Activated CD8-positive, alpha-beta memory T cell treated with anti-CD3 and anti-CD28 coated beads, Interleukin-2, amount 50 U/mL, for 4 hours (primary cell): Measurements from ENCODE around the gene YPEL1.

Source experiments
- DNase-seq: peaks from one replicate; pipeline ENCODE4 v3.0.0-alpha.2; 2020

The YPEL1 gene, protein sequence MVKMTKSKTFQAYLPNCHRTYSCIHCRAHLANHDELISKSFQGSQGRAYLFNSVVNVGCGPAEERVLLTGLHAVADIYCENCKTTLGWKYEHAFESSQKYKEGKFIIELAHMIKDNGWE

DNA sequence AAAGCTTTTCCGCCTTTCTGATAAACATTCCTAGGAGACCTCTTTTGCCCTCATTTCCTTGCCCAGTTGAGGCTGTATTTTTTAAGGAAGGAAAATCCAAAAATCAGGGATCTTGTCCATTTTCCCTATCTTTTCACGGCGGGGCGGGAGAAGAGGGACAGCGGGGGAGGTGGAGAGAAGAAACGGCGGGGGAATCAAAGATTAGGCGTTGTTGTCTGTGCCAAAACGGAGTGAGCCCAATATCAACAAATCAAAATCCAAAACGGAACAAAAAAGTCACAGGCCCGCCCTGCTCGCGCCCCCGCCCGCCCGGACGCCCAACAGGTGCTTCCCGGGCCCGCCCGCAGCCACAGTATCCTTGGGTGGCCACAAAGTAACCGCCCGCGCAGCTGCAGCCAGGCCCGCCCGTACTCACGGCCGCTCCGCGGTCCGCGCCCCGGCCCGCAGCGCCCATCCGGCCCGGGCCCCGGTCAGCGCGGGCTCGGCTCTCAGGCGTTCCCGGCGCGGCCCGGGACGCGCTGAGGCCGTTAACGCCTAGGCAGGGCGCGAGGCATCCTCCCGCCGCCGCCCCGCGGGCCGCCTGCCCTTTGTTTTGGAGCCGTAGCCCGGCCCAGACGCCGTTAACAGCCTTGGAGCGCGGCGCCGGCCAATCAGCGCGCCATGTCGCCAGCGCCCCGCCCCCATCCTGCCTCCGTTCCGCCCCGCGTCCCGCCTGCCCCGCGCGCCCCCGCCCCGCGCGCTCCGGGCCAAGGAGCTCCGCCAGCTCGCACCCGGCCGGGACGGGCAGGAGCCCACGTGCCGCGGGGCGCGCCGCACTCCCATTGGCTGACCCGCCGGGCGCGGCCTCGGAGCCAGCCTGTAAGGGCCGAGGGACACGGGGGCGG, at the start of gene YPEL1:
YPEL1 (minus strand) TSS at position 595 of the 884 bp plus-strand sequence. CDS start 25,050 bp downstream, outside the sequence.
- DNase-seq, result peak; percentile 95

DNA sequence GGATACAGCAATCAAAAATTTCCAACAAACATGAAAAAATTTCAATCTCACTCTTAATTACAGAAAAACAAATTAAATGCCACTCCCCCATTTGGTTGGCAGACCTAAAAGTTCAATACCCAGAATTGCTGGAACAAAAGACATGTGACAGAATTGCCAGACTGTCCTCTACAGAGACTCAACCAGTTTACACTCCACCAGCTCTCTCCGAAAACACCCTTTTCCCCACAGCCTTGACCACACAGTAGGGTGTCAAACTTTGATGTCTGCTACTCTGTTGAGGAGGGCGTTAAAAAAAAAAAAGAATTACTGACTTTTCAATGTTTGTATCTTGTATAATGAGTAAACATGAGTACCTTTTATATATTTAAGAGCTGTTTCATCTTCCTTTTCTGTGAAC, 44.7 kb upstream of the YPEL1 start:
- DNase-seq, result no peak

DNA sequence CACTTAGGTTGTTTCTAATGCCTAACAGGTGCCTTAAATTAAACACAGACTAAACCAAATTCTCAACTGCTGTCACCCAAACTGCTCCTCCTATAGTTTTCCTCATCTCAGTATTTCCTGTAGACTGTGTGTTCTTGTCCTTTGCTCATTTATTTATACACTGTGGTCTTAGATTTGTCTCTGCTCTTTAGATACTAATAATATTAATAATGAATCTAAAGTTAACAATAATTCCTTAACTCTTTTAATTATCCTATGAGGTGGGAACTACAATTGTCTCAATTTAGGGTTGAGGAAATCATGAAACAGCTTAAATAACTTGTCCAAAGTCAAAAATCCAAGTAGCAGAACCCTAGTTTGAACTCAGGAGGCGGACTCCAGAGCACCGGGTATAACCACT, 43.9 kb upstream of the YPEL1 start:
- no peak for DNase-seq

DNA sequence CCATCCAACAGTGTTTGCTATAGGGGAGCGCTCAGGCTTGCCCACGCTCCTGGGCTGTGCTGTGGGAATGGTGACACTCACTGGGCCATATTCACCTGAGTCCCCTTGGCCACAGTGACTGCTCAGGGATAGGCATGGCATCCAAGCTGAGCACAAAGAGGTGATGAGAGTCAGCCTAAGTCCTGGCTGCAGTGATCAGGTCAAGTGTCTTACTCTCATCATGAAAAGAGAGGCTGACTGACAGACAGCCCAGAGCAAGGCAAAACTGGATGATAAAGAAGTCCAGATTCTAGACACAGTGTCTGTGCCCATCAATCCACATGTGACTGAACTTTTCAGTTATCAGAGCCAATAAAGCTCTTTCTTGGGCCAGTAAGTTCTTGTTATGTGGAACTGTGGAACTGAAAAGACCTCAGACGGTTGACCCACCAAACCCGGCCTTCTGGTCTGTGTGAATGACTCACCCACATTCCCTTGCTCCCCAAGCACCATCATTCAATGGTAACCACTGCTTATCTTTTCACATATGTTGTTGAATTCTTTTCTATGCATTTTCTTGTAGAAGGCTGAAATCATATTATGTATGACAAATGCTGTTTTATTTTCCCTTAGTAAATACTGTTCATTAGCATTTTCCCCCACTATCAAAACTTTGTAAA, 43.2 kb upstream of the YPEL1 start:
- DNase-seq, result no peak

DNA sequence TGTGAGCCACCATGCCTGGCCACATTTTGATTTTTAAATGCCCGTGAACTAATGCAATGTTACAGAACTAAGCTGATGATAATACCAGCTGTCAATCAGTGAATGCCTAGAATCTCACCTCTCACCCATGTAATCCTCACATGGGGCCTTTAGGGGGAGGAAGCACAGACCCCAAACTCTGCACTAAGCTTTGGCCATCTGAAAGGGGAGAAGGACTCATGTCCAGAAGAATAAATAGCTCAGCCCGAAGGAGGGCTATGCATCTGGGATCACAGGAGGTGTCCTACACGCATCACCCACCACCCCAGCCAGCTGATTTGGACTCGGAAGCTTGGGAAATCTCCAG, 36.0 kb upstream of the YPEL1 start:
- no peak for DNase-seq

DNA sequence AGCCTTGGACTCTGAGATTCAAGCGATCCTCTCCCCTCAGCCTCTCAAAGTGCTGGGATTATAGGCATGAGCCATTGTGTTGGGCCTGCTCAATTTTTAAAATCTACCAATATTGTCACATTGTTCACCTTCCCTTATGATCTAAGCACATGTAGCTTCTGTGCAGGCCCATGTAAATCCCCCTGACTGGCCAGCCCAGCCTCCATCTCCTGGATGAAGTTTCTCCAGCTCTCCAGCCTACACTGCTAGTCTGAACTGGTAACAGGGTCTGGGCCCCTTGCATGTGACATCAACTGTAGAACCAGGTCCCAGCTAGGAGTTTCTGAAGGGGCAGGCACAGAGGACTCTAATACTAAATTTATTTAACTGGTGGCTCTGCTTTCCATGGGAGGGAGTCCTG, 32.8 kb upstream of the YPEL1 start:
- no peak for DNase-seq

DNA sequence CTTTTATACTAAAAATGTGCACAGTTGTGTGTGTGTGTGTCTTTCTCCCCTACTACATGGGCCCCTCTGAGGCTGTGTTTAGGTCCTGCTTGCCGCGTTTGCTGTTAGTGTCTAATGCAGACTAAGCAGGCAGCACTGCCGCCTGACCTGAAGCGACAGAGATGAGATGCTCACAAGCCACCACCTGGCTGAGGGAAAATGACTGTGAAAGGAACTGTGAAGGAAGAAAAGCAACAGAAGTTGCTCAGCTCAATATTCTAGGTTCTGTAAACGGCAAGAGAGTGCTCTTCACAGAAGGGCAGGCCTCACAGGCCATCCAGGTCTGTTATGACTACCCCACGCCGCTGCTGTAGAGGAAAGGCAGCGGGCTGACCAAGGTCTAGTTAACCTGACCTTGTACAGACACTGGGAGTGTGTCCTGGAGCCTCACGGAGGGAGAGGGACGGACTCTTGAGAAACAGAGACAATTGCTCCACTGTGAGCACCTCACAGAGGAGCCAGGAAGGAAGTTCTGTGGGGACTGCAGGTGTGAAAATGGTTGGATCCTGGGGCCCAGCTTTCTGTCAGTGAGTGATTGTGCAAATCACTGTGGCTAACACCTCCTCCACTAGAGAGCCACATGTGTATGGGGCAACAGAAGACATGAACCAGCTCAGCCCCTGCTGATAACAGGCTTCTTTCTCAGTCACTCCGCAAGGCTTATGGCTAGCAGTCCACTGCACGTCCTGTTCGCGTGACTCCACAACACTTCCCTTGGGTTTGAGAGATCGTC, 31.3 kb upstream of the YPEL1 start:
- DNase-seq, result peak; percentile 49

DNA sequence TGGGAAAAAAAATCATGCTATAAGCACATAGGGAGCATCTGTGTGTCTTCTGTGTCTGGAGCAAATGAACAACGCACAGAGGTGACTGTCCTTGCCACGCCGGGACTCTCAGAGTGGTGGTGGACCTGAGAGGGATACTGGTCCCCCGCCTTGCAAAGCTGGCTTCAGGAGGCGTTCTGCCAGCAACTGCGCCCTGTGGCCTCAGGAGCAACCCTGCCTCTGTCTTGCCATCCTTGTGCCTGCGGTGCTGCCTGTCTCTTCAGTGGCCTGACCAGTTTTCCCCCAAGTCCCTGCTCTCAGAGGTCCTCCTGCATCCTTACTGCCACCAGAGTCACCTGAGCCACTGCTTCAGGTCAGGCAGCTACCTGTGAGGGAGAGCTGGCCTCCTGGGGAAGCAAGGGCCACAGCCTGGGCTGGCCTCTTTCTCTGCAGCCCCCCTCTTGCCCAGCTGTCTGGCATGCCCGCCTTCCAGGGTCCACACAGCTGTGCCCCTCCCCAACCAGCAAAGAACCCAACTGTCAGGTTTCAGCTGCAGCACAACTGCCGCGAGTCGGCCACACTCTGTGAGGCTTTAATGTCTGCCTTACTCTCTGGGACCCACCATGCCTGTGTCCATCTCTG, 30.4 kb upstream of the YPEL1 start:
- DNase-seq, result no peak

DNA sequence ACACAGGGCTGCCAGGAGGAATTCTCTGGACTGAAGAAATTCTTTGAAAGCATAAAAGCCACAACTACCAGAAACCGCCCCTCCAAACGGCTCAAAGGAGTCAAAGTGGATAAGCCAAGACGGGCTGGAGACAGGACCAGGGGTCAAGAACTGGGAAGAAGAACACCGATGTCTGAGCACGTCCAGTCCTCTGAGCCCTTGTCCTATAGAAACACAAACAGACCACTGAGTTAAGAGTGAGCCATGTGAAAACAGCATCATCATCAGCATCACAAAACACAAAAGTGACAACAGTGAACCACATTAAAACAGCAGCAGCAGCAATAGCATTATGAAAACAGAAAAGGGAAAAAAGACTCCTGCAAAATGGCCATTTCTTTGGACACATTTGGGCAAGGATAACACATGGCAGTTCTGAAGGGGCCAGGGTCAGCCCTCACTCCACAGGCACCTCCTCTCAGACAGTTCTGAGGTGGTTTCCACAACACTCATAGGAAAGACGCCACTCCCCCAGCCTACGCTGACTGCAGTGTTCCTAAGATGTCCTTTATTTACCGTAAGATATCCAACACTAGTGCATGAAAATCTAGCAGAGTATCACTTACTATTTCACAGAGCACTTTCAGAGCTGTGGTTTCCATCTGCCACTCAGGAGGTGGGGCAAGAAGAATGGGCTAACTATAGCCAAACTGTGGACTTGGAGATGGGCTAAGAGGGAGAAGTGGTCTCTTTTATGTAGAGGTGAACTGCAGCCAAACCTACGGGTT, 28.6 kb upstream of the YPEL1 start:
- DNase-seq, result peak; percentile 29

DNA sequence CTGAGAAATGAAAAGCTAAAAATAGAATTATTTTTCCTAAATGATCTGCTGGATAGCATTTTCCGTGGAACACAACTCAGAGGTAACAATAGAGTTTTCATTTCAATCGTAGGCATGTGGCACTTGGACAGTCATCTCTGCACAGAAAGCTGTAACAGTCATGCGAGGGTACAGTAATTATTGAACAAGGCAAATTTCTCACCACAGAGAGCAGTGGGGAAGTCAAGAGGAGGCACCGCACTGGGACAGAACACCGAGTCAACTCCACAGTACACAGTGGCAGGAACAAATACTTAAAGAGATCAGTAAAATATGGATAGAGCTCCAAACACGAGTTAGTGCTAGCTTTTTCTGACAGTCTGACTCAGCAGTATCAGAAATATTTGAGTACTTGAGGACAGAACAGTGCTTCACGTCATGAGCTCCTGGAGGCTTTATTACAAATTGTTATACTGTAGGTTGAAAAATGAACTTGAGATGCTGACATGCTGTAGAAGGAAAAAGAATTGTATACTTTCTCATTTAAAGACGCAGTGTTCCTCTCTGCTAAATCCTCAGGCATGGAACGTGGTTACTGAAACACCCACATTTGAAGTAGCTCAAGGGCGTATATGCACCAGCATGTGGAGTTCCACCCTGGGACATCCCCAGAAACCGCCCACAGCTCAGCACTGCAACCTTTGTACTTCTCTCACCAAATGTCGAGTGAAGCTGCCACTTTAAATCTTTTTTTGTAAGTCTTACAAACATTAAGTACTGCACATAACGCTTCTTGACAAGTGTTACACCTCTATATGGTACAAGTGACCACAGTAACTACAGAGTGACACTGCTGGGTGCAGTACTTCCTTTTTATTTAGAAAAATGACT, 27.4 kb upstream of the YPEL1 start:
- DNase-seq, result peak; percentile 56

DNA sequence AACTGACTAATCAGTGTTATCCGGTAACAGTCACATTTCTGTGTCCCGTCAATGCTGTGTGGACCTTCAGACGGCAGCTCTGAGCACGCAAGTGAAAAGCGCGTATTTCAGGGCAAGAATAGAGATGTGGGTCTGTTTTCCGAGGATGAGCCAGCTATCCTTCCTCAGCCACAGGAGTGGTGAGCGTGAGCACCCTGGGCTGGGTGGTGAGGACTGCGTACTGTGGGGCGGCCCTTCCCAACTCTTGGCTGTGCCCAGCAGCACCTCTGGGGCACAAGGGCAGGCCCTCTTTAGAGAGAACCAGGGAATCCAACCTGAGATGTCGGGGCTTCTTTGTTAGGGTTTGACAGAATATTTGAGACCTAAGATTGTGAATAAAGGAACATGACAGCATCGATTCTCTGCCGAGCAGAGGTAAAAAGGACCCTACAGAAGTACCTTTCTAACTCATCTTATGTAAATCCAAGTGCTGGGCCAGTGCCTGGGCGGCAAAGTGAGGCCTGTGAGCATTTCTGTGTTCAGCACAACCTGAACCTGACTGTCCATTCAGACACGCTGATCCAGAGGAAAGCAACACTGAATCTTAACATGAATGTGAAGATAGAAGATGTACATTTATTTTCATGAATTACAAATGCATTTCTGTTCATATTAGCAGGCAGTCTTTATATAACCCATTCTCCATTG, 26.5 kb upstream of the YPEL1 start:
- no peak for DNase-seq

DNA sequence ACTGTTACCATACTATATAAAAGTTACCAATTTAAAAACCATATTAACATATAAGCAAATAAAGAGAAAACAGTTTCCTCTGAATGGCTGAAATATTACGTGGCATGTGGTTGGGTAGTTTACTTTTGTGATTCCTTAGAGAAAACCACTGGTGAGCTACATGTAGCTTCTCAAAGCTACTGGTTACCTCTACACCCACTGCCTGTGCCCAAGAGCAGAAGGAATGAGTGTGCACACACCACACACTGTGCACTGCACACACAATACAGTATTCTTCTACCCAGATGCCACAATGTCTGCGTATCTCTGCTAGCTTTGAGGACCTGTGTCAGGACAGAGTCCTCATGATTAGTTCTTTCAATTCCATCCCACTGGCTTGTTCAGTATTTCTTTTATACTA, 25.5 kb upstream of the YPEL1 start:
- DNase-seq, result no peak

DNA sequence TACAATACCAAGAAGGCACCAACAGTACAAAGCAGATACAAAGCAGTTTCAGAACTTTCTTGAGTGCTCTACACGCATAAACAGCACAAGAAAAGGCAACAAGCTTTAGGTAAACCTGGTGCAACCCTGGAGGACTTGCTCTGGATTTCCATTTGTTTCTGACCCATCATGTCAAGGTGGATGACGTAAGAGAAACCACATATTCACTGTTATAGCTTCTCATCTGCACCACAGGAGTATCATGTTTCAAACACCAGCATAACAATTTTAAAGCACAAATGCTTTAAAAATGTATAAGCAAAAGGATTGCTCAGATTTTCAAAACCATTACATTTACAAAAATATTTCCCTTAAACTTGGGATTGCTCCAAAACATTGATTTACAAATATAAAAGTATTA, 25.0 kb upstream of the YPEL1 start:
- DNase-seq, result no peak

DNA sequence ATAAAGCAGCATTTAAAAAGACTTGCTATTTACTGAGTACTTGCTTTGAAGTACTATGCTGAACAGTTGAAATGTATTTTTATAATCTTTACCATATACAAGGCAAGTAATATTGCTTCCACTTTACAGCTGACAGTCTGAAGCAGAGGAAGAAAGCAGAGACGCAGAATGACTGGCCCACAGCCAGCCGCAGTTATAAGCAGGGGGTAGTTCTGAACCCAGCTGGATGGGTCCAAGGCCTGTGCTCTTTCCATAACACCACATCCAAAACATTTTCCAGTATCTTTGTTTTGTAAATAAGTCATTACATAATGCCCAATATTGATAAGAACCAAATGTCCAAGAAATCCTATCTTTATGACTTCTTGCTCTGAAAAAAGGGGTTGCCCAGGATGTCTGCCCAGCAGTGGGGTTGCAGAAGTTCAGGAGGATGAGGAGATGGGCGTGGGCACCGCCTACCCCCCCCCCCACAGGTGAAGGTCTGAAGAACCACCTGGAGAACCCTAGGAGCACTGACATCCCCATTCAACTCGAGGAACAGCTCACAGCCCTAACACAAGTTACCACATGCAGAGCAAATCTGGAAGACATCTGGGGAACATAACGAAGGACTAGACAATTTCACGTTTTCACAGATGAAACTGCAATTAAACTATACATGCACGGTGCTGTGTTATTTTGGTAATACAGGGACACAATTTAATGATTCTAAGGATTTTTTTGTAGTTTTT, 24.2 kb upstream of the YPEL1 start:
- no peak for DNase-seq

DNA sequence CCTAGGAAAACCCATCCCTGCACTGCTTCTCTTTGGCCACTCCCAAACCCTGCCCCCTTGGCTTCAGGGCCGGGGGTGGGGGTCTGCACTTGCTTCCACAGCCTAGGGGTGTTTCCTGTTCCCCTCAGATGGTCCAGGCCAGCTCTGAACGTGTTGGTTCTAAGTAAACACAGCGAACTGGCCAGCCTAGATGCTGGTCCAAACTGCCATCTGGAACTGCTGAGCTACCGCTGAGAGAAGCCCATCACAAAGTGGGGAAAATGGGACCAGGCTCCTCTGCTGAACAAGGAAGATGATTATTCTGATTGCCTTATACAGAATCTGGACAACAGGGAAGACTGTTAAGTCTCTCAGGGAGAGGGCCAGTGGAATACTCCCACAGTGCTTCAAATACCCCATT, 23.5 kb upstream of the YPEL1 start:
- no peak for DNase-seq

DNA sequence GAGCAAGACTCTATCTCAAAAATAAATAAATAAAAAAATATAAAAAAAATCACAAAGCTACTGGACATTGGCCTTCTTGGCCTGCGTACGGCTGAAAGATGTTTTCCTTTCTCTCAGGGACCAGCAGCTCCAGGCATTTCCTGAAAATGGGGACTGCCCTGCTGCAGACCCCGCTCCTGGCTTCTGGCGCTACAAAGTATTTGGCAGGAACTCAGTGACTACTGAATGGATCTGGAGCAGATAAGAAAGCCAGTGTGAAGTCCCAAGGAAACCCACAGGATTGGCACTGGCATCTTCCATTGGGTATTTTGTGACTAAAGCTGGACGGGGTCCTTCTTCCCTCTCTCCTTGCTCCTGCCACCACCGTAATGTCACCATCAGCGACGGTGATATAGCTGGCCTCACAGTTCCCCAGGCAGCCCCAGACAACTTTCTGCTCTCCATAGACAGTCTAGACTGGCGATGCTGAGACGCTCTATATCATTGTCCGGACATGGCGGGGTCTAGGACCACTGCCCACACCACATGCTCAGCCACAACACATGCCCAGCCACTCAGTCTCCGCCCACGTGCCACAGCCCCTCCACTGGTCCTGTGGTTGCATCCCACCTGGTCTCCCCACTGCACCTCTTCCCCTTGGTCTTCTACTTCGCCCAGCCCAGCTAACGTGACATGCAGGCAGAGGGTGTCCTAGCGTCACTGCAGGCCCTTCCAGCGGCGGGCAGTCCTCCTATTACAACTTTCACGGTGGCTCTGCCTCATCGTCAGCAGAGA, 22.7 kb upstream of the YPEL1 start:
- DNase-seq, result no peak

DNA sequence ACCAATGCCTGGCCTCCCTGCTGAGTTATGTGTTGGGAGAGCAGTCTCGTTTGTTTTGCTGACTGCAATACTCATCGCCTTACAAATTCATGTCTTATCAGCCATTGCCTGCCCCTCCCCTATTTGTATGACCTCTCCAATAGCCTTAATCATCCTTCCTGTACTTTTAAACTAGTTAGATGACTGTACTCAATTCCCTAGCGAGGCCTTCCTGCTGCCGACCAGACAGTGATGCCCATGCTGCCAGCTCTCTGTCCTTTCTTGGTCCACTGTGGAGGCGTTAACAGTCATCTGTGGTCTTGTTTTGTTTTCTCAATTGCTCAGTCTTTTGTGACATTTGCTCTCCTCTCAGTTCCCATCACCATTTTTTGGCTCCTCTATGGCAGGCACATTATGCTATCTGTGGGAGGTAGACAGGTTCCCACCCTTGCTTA, 20.3 kb upstream of the YPEL1 start:
- DNase-seq, result no peak

DNA sequence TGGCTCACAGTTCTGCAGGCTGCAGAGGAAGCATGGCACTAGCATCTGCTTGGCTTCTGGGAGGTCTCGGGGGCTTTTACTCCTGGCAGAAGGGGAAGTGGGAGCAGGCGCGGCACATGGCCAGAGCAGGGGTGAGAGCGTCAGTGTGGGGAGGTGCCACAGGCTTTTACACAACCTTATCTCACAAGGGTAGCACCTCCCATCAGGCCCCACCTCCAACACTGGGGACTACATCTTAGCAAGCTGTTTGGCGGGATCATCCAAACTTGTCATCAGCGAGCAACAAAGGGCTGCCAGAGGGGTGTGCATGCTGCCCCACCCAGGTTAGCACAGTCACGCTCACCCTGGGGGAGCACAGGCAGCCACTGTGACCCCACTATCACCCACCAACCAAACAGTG, 18.9 kb upstream of the YPEL1 start:
- DNase-seq, result no peak
